Gastrocnemius medialis (tissue), 4 donors: ENCODE results near the gene FAM216B. TPM values are rescaled to one million over a fixed set of nuclear protein-coding genes. Genes with fewer than 3 reads are reported as not detected.
"Not testable (repeated sequence)": the region's sequence is repeated elsewhere in the genome, so short reads cannot be mapped to it uniquely, and the experiment has no call there.

ENCODE experiments used
- ATAC-seq, 2 donors: fragments of 150-250 bp; one replicate each; pipeline ENCODE4 v1.9.1; 2016
- DNase-seq, 2 donors: peaks; one replicate each; pipeline ENCODE4 v3.0.0-alpha.2; 2019
- H3K27ac ChIP-seq, 4 donors: fragments of 200-600 bp; sonication (generic); 1 replicate in 1 of 4; 2 replicates in 3 of 4; pipeline ENCODE4 v1.5.1; 2016 to 2018; ENCODE audit warnings: mild to moderate bottlenecking in 2 of 4, moderate library complexity in 1 of 4
- H3K27me3 ChIP-seq, 3 donors: fragments of 200-600 bp; sonication (generic) in 2 of 3; 1 replicate in 1 of 3; 2 replicates in 2 of 3; pipeline versions ENCODE4 v1.5.1 to v1.6.0; 2016 to 2019; ENCODE audit warnings: mild to moderate bottlenecking in 1 of 3, moderate library complexity in 1 of 3
- H3K36me3 ChIP-seq, 2 donors: fragments of 200-600 bp; sonication (generic) in 1 of 2; one replicate each; pipeline ENCODE4 v1.5.1; 2017 to 2018
- H3K4me1 ChIP-seq, 2 donors: fragments of 200-600 bp; sonication (generic) in 1 of 2; one replicate each; pipeline ENCODE4 v1.5.1; 2016 to 2017; ENCODE audit warnings: mild to moderate bottlenecking in 2 of 2
- H3K4me3 ChIP-seq, 4 donors: fragments of 200-600 bp; sonication (generic) in 3 of 4; 1 replicate in 1 of 4; 2 replicates in 3 of 4; pipeline ENCODE4 v1.5.1; 2016 to 2019; ENCODE audit warnings: mild to moderate bottlenecking in 2 of 4
- H3K9me3 ChIP-seq, 3 donors: fragments of 200-600 bp; sonication (generic) in 2 of 3; 1 replicate in 1 of 3; 2 replicates in 2 of 3; pipeline ENCODE4 v1.5.1; 2016 to 2019
- POLR2A ChIP-seq, 2 donors: fragments of 450-650 bp; IDR thresholded peaks; one replicate each; pipeline ENCODE4 v1.6.1; 2017; ENCODE audit warnings: antibody characterized with exemption in 2 of 2, mild to moderate bottlenecking in 2 of 2, moderate library complexity in 2 of 2
- in situ Hi-C, 4 donors: fragments of 200-750 bp; cut with MboI; loops; one replicate each; pipeline versions ENCODE4 v1.15.0 to v1.8.0; 2017; ENCODE audit warnings: low sequenced_read_pairs in 4 of 4
- intact Hi-C: fragments of 100-400 bp; cut with DNase I; formaldehyde crosslinking; loops from one replicate; pipeline ENCODE4 v1.15.1; 2023; ENCODE audit warnings: low total_unique reads
- total RNA-seq, 4 donors: library from RNA; depleted of rRNA; stranded (reverse); fragments of >200 nt; gene quantifications; one replicate each; pipeline versions ENCODE4 v1.1.0 to v1.2.3, GENCODE V29; 2016
- TF ChIP-seq, protein P1 (sequence below), 5 experiments: fragments of 450-650 bp in 3 of 5; fragments of 200-600 bp in 2 of 5; sonication (generic) in 2 of 5; IDR thresholded peaks in 4 of 5; conservative IDR thresholded peaks in 1 of 5; 1 replicate in 4 of 5; 2 replicates in 1 of 5; pipeline ENCODE4 v1.5.1; 2016 to 2019; ENCODE audit warnings: antibody characterized with exemption in 5 of 5, mild to moderate bottlenecking in 3 of 5, moderate library complexity in 3 of 5

Gene FAM216B
- total RNA-seq, 4 donors from 2014 or later, result not detected

DNA sequence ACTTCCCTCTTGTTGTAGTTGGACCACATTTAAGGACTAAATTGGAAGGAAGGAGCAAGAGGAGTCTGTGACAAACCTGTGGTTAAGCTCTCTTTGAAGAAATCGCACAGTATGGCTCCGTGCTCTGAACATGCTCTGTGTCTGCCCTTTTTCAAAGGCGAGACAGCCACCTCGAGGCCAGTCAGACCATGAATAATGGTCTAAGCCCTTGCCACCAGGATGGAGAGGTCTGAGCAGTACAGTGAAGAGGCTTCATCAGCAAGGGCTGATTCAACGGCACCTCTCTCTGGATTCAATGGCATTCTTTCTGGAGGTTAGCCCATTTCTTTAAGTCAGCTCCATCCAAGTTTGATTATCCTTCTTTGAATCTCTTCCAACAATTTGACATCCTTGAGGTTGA lies 30.9 kb downstream of the FAM216B start:
- Histone ChIP-seq H3K4me3 (no peak overlapping the region), H3K4me1 (no peaks in the 10 kb centered on the region), H3K27ac (no peak overlapping the region), H3K36me3 (no peaks in the 10 kb centered on the region), H3K9me3 (no peaks in the 10 kb centered on the region), H3K27me3 (peaks cover 0 to 2% (median 0%) of the 10 kb centered on the region in 3 donors)
- ATAC-seq (no peak), DNase-seq (no peak)
- in situ Hi-C loops (no loop called here), intact Hi-C loops (no loop called here)
- no peak for TF ChIP-seq POLR2A (IDR thresholded peaks at IDR 0.05)
- TF ChIP-seq, protein P1, sequence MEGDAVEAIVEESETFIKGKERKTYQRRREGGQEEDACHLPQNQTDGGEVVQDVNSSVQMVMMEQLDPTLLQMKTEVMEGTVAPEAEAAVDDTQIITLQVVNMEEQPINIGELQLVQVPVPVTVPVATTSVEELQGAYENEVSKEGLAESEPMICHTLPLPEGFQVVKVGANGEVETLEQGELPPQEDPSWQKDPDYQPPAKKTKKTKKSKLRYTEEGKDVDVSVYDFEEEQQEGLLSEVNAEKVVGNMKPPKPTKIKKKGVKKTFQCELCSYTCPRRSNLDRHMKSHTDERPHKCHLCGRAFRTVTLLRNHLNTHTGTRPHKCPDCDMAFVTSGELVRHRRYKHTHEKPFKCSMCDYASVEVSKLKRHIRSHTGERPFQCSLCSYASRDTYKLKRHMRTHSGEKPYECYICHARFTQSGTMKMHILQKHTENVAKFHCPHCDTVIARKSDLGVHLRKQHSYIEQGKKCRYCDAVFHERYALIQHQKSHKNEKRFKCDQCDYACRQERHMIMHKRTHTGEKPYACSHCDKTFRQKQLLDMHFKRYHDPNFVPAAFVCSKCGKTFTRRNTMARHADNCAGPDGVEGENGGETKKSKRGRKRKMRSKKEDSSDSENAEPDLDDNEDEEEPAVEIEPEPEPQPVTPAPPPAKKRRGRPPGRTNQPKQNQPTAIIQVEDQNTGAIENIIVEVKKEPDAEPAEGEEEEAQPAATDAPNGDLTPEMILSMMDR (IDR thresholded peaks at IDR 0.05 in 4 of 5, conservative IDR thresholded peaks at IDR 0.05 in 1 of 5), result no peak

DNA sequence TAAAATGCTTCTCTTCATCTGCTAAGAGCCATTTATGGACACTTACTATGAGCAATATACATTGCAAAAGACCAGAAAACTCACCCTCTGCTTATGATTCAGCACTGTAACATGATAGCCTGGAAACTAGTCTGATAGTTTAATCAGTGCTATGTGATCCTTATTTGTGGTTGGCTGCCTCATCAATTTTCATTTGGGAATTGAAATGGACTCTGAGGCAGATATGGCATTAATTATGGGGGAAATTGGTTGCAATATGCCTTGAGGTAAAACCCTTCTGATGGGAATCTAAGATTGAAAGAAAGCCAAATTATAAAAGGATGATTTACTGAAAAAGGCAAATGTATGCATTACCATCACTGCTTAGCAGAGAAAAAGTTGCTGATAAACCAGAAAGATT lies 33.5 kb downstream of the FAM216B start:
- no peaks in the 10 kb centered on the region for H3K27me3 ChIP-seq
- no peaks in the 10 kb centered on the region for H3K4me1 ChIP-seq
- no peak for DNase-seq
- no peak overlapping the region for H3K27ac ChIP-seq
- H3K36me3 ChIP-seq, result no peaks in the 10 kb centered on the region
- TF ChIP-seq, protein P1 (IDR thresholded peaks at IDR 0.05 in 4 of 5, conservative IDR thresholded peaks at IDR 0.05 in 1 of 5), result no peak
- TF ChIP-seq POLR2A (IDR thresholded peaks at IDR 0.05), result no peak
- ATAC-seq, result no peak
- H3K4me3 ChIP-seq, result no peak overlapping the region
- intact Hi-C loops, result no loop called here
- H3K9me3 ChIP-seq, result no peaks in the 10 kb centered on the region
- in situ Hi-C loops, result no loop called here

DNA sequence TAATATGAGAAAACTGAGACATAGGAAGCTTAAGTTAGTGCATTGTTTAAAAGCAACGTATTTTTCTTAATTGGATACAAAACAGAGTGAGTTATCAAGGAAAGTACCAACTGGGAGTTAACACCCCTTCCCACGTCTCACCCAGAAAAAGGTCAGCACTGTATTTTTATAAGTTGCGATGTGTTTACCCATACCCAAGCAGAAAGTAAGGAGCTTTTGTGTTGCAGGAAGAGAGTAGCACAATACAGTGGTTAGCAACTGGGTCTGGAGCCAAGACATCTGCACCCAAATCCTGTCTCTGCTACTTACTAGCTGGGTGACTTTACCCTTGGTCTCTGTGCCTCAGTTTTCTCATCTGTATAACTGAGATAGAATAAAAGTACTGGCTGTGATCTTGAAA lies 34.3 kb downstream of the FAM216B start:
- in situ Hi-C loops, result no loop called here
- H3K27me3 ChIP-seq, result no peaks in the 10 kb centered on the region

DNA sequence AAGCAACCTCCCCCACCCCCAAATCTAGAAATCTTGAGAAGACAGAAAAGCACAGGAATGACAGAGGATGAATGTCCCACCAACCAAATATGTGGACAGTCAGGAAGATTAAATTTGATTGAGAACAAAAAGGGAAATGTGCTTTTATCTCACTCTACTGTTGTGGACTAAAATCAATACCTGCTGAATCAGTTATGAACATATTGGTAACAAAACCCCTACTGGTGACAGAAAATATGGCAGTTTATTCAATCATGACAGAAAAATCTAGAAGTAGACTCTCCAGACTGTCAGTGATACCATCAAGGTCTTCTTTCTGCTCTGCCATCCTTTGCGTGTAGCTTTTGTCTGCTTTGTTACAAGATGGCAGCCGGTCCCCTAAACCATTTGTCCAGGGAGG lies 35.2 kb downstream of the FAM216B start:
- no peaks in the 10 kb centered on the region for H3K36me3 ChIP-seq
- H3K27me3 ChIP-seq, result no peaks in the 10 kb centered on the region
- intact Hi-C loops (no loop called here), in situ Hi-C loops (no loop called here)
- H3K4me3 ChIP-seq, result no peak overlapping the region
- no peaks in the 10 kb centered on the region for H3K9me3 ChIP-seq
- ATAC-seq (no peak), DNase-seq (no peak)
- H3K27ac ChIP-seq, result no peak overlapping the region
- no peaks in the 10 kb centered on the region for H3K4me1 ChIP-seq
- TF ChIP-seq POLR2A (IDR thresholded peaks at IDR 0.05), result no peak
- TF ChIP-seq, protein P1 (IDR thresholded peaks at IDR 0.05 in 4 of 5, conservative IDR thresholded peaks at IDR 0.05 in 1 of 5), result no peak

More for the DNA sequence above, 34.3 kb downstream of the FAM216B start:
- H3K27ac ChIP-seq, result no peak overlapping the region
- DNase-seq (no peak), ATAC-seq (no peak)
- no peaks in the 10 kb centered on the region for H3K9me3 ChIP-seq
- intact Hi-C loops, result no loop called here
- H3K4me1 ChIP-seq, result no peaks in the 10 kb centered on the region
- H3K36me3 ChIP-seq, result no peaks in the 10 kb centered on the region
- TF ChIP-seq, protein P1 (IDR thresholded peaks at IDR 0.05 in 4 of 5, conservative IDR thresholded peaks at IDR 0.05 in 1 of 5), result no peak
- no peak for TF ChIP-seq POLR2A (IDR thresholded peaks at IDR 0.05)
- no peak overlapping the region for H3K4me3 ChIP-seq

DNA sequence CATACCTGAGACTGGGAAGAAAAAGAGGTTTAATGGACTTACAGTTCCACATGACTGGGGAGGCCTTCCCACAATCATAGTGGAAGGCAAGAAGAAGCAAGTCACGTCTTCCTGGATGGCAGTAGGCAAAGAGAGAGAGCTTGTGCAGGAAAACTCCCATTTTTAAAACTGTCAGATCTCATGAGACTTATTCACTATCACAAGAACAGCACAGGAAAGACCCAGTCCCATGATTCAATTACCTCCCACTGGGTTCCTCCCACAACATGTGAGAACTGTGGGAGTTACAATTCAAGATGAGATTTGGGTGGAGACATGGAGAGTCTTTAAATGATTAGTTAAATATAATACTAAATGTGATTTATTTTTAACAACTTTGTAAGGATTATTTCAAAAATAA lies 38.3 kb downstream of the FAM216B start:
- ATAC-seq, result not testable (repeated sequence)

More for the DNA sequence above, 38.3 kb downstream of the FAM216B start:
- intact Hi-C loops, H3K9me3 ChIP-seq, H3K27ac ChIP-seq, in situ Hi-C loops, H3K36me3 ChIP-seq, H3K27me3 ChIP-seq, DNase-seq, H3K4me3 ChIP-seq, H3K4me1 ChIP-seq: not testable (repeated sequence)
